Trophoblast cell (in vitro differentiated cells and primary cell): ENCODE results near the gene NALF2.

Experiments
- DNase-seq, 2 donors: peaks; one replicate each; pipeline ENCODE4 v3.0.0-alpha.2; 2016
- H2AFZ ChIP-seq: 2 replicates; pipeline ENCODE4 v1.6.1; 2013; ENCODE audit warnings: low read length, moderate library complexity, mild to moderate bottlenecking; ENCODE audit not compliant: insufficient read depth, poor library complexity
- H2AK5ac ChIP-seq: 2 replicates; pipeline ENCODE4 v1.6.1; 2013; ENCODE audit warnings: mild to moderate bottlenecking, low read length
- H2BK120ac ChIP-seq: 2 replicates; pipeline ENCODE4 v1.6.1; 2013; ENCODE audit warnings: low read length, mild to moderate bottlenecking, moderate library complexity; ENCODE audit not compliant: insufficient read depth, poor library complexity
- H2BK12ac ChIP-seq: 2 replicates; pipeline ENCODE4 v1.6.1; 2013; ENCODE audit warnings: mild to moderate bottlenecking, low read length, moderate library complexity
- H2BK5ac ChIP-seq: 2 replicates; pipeline ENCODE4 v1.6.1; 2013; ENCODE audit warnings: low read length, low read depth, moderate library complexity, mild to moderate bottlenecking; ENCODE audit not compliant: poor library complexity
- H3K14ac ChIP-seq: 2 replicates; pipeline ENCODE4 v1.6.1; 2013; ENCODE audit warnings: mild to moderate bottlenecking, low read length
- H3K18ac ChIP-seq: 2 replicates; pipeline ENCODE4 v1.6.1; 2013; ENCODE audit warnings: mild to moderate bottlenecking, low read length
- H3K23ac ChIP-seq: 2 replicates; pipeline ENCODE4 v1.6.1; 2013; ENCODE audit warnings: low read length
- H3K27ac ChIP-seq: 2 replicates; pipeline ENCODE4 v1.5.1; 2013; ENCODE audit warnings: low read depth, mild to moderate bottlenecking, inconsistent platforms, low read length, moderate library complexity
- H3K27me3 ChIP-seq: 2 replicates; pipeline ENCODE4 v1.6.1; 2013; ENCODE audit warnings: inconsistent platforms, mild to moderate bottlenecking, low read length, moderate library complexity; ENCODE audit not compliant: insufficient read depth
- H3K36me3 ChIP-seq, 2 experiments: 1 replicate in 1 of 2; 2 replicates in 1 of 2; pipeline ENCODE4 v1.6.1; 2013; ENCODE audit warnings: low read length in 2 of 2, mild to moderate bottlenecking in 2 of 2, moderate library complexity in 1 of 2; ENCODE audit not compliant: insufficient read depth in 2 of 2, control insufficient read depth in 1 of 2
- H3K4ac ChIP-seq: 2 replicates; pipeline ENCODE4 v1.6.1; 2013; ENCODE audit warnings: low read depth, mild to moderate bottlenecking, low read length, moderate library complexity
- H3K4me1 ChIP-seq, 2 experiments: 1 replicate in 1 of 2; 2 replicates in 1 of 2; pipeline ENCODE4 v1.6.1; 2013; ENCODE audit warnings: low read length in 2 of 2, mild to moderate bottlenecking in 2 of 2, moderate library complexity in 1 of 2; ENCODE audit not compliant: insufficient read depth in 2 of 2, control insufficient read depth in 1 of 2
- H3K4me2 ChIP-seq: 2 replicates; pipeline ENCODE4 v1.6.1; 2013; ENCODE audit warnings: inconsistent platforms, mild to moderate bottlenecking, low read length, moderate library complexity
- H3K4me3 ChIP-seq: 2 replicates; pipeline ENCODE4 v1.5.1; 2013; ENCODE audit warnings: mild to moderate bottlenecking, low read depth, low read length, inconsistent platforms
- H3K79me1 ChIP-seq: one replicate; pipeline ENCODE4 v1.6.1; 2013; ENCODE audit warnings: low read length
- H3K79me2 ChIP-seq: 2 replicates; pipeline ENCODE4 v1.6.1; 2013; ENCODE audit warnings: low read length, mild to moderate bottlenecking; ENCODE audit not compliant: control insufficient read depth, insufficient read depth, poor library complexity
- H3K9ac ChIP-seq: 2 replicates; pipeline ENCODE4 v1.6.1; 2013; ENCODE audit warnings: mild to moderate bottlenecking, low read length
- H3K9me3 ChIP-seq: 2 replicates; pipeline ENCODE4 v1.6.1; 2013; ENCODE audit warnings: low read depth, mild to moderate bottlenecking, control low read depth, inconsistent platforms, low read length; ENCODE audit not compliant: insufficient read depth
- H4K12ac ChIP-seq: 2 replicates; pipeline ENCODE4 v1.6.1; 2013; ENCODE audit warnings: low read depth, mild to moderate bottlenecking, low read length, moderate library complexity
- H4K8ac ChIP-seq: 2 replicates; pipeline ENCODE4 v1.6.1; 2013; ENCODE audit warnings: low read depth, mild to moderate bottlenecking, low read length, moderate library complexity
- H4K91ac ChIP-seq: one replicate; pipeline ENCODE4 v1.6.1; 2013; ENCODE audit warnings: low read depth, mild to moderate bottlenecking, low read length, moderate library complexity
- WGBS: extraction: QIAGEN DNeasy Blood & Tissue Kit; methylation state at CpG from one replicate; pipeline ENCODE4 v1.1.7; 2013; ENCODE audit warnings: missing lambda C conversion rate; ENCODE audit not compliant: insufficient read length, insufficient coverage; ENCODE audit errors: extremely low coverage; 5-methylcytosine and 5-hydroxymethylcytosine counted together

The NALF2 gene

GRCh38 chrX:69510914-69511513 is 6.9 kb downstream of the NALF2 start:
- Histone ChIP-seq H3K27ac (no peak overlapping the region), H3K18ac (no peak overlapping the region), H3K36me3 (peaks cover 0 to 1% of the 10 kb centered on the region in 2 experiments), H4K8ac (no peak overlapping the region), H3K4me2 (no peak overlapping the region), H2BK12ac (no peak overlapping the region), H2AFZ (no peak overlapping the region), H3K79me1 (no peaks in the 10 kb centered on the region), H3K79me2 (no peaks in the 10 kb centered on the region), H3K14ac (no peak overlapping the region), H3K27me3 (peaks cover 3% of the 10 kb centered on the region), H3K4ac (no peak overlapping the region), H3K9ac (no peak overlapping the region), H2AK5ac (no peak overlapping the region), H3K4me1 (no peaks in the 10 kb centered on the region), H3K23ac (no peak overlapping the region), H3K9me3 (no peaks in the 10 kb centered on the region), H2BK120ac (no peak overlapping the region), H4K12ac (no peak overlapping the region), H4K91ac (no peak overlapping the region), H3K4me3 (no peak overlapping the region), H2BK5ac (no peak overlapping the region)
- WGBS, result 100% methylated on average over 1 of the region's 3 CpGs
- DNase-seq, result no peak

DNA sequence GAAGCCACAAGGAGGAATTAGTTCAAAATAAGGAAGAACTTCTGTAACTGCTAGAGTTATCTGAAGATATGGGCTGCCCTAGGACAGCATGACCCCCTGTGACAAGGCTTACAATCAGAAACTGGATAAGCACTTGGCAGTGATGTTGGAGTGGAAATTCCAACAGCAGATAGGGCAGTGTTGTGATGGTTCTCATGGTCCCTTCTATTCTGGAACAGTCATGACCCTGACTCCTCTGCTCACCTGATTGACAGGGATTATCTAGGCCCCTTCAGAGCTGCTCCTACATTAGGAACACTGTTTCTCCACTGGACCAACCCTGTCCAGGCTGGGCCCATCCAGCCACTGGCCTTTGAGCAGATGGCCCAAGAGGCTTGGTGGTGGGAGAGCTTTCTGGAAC is 17.9 kb downstream of the NALF2 start:
- Histone ChIP-seq H4K91ac (no peak overlapping the region), H3K14ac (no peak overlapping the region), H4K12ac (no peak overlapping the region)

GRCh38 chrX:69523314-69523713 is 19.2 kb downstream of the NALF2 start:
- H3K79me2 ChIP-seq, result no peaks in the 10 kb centered on the region
- no peak overlapping the region for H3K27ac ChIP-seq
- no peaks in the 10 kb centered on the region for H3K79me1 ChIP-seq
- H3K27me3 ChIP-seq, result no peaks in the 10 kb centered on the region
- H4K12ac ChIP-seq, result no peak overlapping the region
- no peak overlapping the region for H3K23ac ChIP-seq
- DNase-seq, result no peak
- H3K4me2 ChIP-seq, result no peak overlapping the region
- H2BK120ac ChIP-seq, result no peak overlapping the region
- H3K18ac ChIP-seq, result no peak overlapping the region
- H3K9me3 ChIP-seq, result no peaks in the 10 kb centered on the region
- H3K4ac ChIP-seq, result no peak overlapping the region
- no peak overlapping the region for H3K14ac ChIP-seq
- H3K9ac ChIP-seq, result no peak overlapping the region
- WGBS, result no CpG with 5 or more reads among the region's 4 CpGs
- H3K4me1 ChIP-seq, result no peaks in the 10 kb centered on the region
- no peak overlapping the region for H3K4me3 ChIP-seq
- H2BK5ac ChIP-seq, result no peak overlapping the region
- H2AFZ ChIP-seq, result no peak overlapping the region
- H4K8ac ChIP-seq, result no peak overlapping the region
- no peak overlapping the region for H4K91ac ChIP-seq
- no peaks in the 10 kb centered on the region for H3K36me3 ChIP-seq
- no peak overlapping the region for H2AK5ac ChIP-seq
- no peak overlapping the region for H2BK12ac ChIP-seq

More for the DNA sequence above, 17.9 kb downstream of the NALF2 start:
- Histone ChIP-seq H3K79me1 (no peaks in the 10 kb centered on the region), H3K79me2 (no peaks in the 10 kb centered on the region), H3K9me3 (no peaks in the 10 kb centered on the region), H3K36me3 (no peaks in the 10 kb centered on the region), H2BK12ac (no peak overlapping the region), H3K4me1 (no peaks in the 10 kb centered on the region), H3K27ac (no peak overlapping the region), H3K23ac (no peak overlapping the region), H3K4me2 (no peak overlapping the region), H2AFZ (no peak overlapping the region), H3K27me3 (no peaks in the 10 kb centered on the region), H2BK120ac (no peak overlapping the region), H4K8ac (no peak overlapping the region), H3K4me3 (no peak overlapping the region), H2BK5ac (no peak overlapping the region), H2AK5ac (no peak overlapping the region), H3K18ac (no peak overlapping the region), H3K9ac (no peak overlapping the region), H3K4ac (no peak overlapping the region)
- DNase-seq, result no peak

DNA sequence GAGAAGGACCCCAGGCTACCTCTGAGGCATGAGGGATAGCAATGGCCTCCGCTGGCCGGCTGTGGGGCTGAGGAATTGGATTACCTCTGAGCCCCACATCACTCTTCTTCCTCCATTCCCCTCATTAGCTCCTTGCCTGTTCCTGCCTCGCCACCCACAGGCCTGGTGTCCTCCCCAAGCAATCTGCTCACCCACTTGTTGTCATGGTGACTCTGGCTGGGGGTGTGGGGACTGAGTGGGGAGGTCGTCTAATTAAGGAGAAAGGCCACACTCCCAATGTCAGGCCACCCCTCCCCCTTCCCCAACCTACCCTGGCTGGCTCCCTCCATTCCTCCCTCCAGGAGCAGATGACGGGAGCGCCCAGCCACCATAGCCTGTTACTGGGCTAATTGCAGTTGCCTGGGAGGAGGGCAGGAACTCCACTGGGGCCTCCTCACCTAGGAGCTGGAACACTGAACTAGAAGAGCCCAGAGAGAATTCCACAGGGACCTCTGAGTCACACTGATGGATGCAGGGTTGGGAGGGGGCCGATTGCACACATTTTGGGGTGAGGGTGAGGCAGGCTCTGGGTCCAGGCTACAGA is 20.7 kb downstream of the NALF2 start:
- Histone ChIP-seq H4K91ac (no peak overlapping the region), H3K4me1 (no peaks in the 10 kb centered on the region), H3K9ac (no peak overlapping the region), H4K8ac (no peak overlapping the region), H2BK5ac (no peak overlapping the region), H3K14ac (no peak overlapping the region), H2AK5ac (no peak overlapping the region), H3K79me1 (no peaks in the 10 kb centered on the region), H3K4me2 (no peak overlapping the region), H3K27me3 (no peaks in the 10 kb centered on the region), H3K36me3 (no peaks in the 10 kb centered on the region), H4K12ac (no peak overlapping the region), H2AFZ (no peak overlapping the region), H3K4me3 (no peak overlapping the region), H2BK12ac (no peak overlapping the region), H3K79me2 (no peaks in the 10 kb centered on the region), H3K23ac (no peak overlapping the region), H3K27ac (no peak overlapping the region), H2BK120ac (no peak overlapping the region), H3K18ac (no peak overlapping the region), H3K9me3 (no peaks in the 10 kb centered on the region), H3K4ac (no peak overlapping the region)
- no CpG with 5 or more reads among the region's 7 CpGs for WGBS
- no peak for DNase-seq
